ENCODE data around the gene PCDH9.

DNA sequence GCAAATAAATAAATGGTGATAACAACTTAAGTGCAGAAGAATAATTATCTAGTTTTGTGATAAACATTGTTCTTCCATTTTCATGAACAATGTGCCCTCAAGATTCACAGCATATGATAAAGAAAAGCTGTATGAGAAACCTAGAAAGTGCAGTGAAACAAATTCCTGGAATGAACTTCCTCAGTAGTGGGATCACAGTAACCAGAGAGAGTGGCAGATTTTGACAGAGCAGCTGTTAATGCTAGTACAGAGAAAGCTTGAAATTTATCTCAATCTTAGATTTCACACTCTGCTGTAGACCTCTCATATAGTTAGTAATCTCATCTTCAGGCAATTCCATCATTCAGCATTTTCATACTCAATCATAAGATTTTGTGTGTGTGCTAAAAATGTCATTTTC, 664.9 kb downstream of the PCDH9 start:
- TF ChIP-seq NFE2L1 (CRISPR knock-in tag; IDR thresholded peaks at IDR 0.05; ENCODE audit: borderline replicate concordance) (no peak), EP300 (IDR thresholded peaks at IDR 0.05; ENCODE audit: low read depth in 2 of 2, low read length in 2 of 2) (no peak), EP300 (CRISPR knock-in tag; IDR thresholded peaks at IDR 0.05; ENCODE audit: borderline replicate concordance) (no peak), RFX5 (IDR thresholded peaks at IDR 0.05; ENCODE audit: low read depth, low read length) (no peak), ZFP36 (IDR thresholded peaks at IDR 0.05; ENCODE audit: borderline replicate concordance, low read depth, low read length, partially characterized antibody) (no peak), CBFB (CRISPR knock-in tag; IDR thresholded peaks at IDR 0.05) (no peak), POLR2A (IDR thresholded peaks at IDR 0.05; ENCODE audit: insufficient read depth in 1 of 2, low read depth in 2 of 2, low read length in 2 of 2) (no peak), EZH2 (conservative IDR thresholded peaks at IDR 0.05; ENCODE audit: low read depth, low read length) (no peak), TAF1 (CRISPR knock-in tag; IDR thresholded peaks at IDR 0.05) (no peak), ZNF225 (CRISPR knock-in tag; IDR thresholded peaks at IDR 0.05) (no peak)
- TF ChIP-seq, protein P1, sequence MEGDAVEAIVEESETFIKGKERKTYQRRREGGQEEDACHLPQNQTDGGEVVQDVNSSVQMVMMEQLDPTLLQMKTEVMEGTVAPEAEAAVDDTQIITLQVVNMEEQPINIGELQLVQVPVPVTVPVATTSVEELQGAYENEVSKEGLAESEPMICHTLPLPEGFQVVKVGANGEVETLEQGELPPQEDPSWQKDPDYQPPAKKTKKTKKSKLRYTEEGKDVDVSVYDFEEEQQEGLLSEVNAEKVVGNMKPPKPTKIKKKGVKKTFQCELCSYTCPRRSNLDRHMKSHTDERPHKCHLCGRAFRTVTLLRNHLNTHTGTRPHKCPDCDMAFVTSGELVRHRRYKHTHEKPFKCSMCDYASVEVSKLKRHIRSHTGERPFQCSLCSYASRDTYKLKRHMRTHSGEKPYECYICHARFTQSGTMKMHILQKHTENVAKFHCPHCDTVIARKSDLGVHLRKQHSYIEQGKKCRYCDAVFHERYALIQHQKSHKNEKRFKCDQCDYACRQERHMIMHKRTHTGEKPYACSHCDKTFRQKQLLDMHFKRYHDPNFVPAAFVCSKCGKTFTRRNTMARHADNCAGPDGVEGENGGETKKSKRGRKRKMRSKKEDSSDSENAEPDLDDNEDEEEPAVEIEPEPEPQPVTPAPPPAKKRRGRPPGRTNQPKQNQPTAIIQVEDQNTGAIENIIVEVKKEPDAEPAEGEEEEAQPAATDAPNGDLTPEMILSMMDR (CRISPR knock-in tag; IDR thresholded peaks at IDR 0.05) = no peak
